HEK293 (cell line): ENCODE results near the gene IFNAR1.

Source experiments
- CTCF ChIA-PET: fragments of 350-600 bp; formaldehyde crosslinking; extraction: SDS; loops from one replicate; lab custom pipeline; 2021; ENCODE audit warnings: antibody characterized with exemption; lab: Yijun Ruan, JAX
- POLR2A ChIA-PET: fragments of 300-600 bp; formaldehyde crosslinking; extraction: SDS; loops from one replicate; lab custom pipeline; 2020; ENCODE audit warnings: antibody characterized with exemption, inconsistent platforms; lab: Yijun Ruan, JAX
- H3K27ac ChIP-seq: fragments of 200-500 bp; sonication (Bioruptor generic); 2 replicates; pipeline ENCODE4 v1.5.1; 2014; ENCODE audit warnings: low read depth, low read length, control low read depth, inconsistent platforms; ENCODE audit errors: extremely low read depth
- H3K36me3 ChIP-seq, 2 experiments: fragments of 200-500 bp in 1 of 2; sonication (Bioruptor generic) in 1 of 2; 1 replicate in 1 of 2; 2 replicates in 1 of 2; pipeline ENCODE4 v1.5.1; 2014 to 2017; ENCODE audit warnings: inconsistent platforms in 2 of 2, low read length in 2 of 2; ENCODE audit not compliant: control insufficient read depth in 2 of 2, insufficient read depth in 1 of 2
- H3K4me1 ChIP-seq: fragments of 200-500 bp; sonication (Bioruptor generic); 2 replicates; pipeline ENCODE4 v1.5.1; 2014; ENCODE audit warnings: mild to moderate bottlenecking, low read length, inconsistent platforms; ENCODE audit not compliant: control insufficient read depth, insufficient read depth
- H3K4me3 ChIP-seq: 2 replicates; pipeline ENCODE4 v1.5.1; 2011; ENCODE audit warnings: low read depth, mild to moderate bottlenecking, control low read depth, low read length, moderate library complexity
- H3K9me3 ChIP-seq: fragments of 200-500 bp; sonication (Bioruptor generic); 2 replicates; pipeline ENCODE4 v1.5.1; 2014; ENCODE audit warnings: low read depth, low read length, inconsistent platforms; ENCODE audit not compliant: control insufficient read depth, insufficient read depth
- GLIS1 ChIP-seq: fragments of 450-650 bp; formaldehyde crosslinking; IDR thresholded peaks from 2 replicates; pipeline ENCODE4 v1.5.1; 2016; ENCODE audit warnings: missing biosample characterization, missing genetic modification characterization
- HOXC10 ChIP-seq: sonication (generic); formaldehyde crosslinking; IDR thresholded peaks from 2 replicates; pipeline ENCODE4 v1.8.1; 2023; ENCODE audit warnings: mild to moderate bottlenecking, missing genetic modification reagents
- KLF8 ChIP-seq: fragments of 450-650 bp; formaldehyde crosslinking; IDR thresholded peaks from 2 replicates; pipeline ENCODE4 v1.5.1; 2016; ENCODE audit warnings: missing biosample characterization, missing genetic modification characterization
- RBAK ChIP-seq: fragments of 450-650 bp; formaldehyde crosslinking; IDR thresholded peaks from 2 replicates; pipeline ENCODE4 v1.5.1; 2016; ENCODE audit warnings: missing biosample characterization, missing genetic modification characterization
- ZEB2 ChIP-seq: fragments of 450-650 bp; formaldehyde crosslinking; IDR thresholded peaks from 2 replicates; pipeline ENCODE4 v1.5.1; 2016; ENCODE audit warnings: missing biosample characterization, missing genetic modification characterization
- ZNF121 ChIP-seq: fragments of 450-650 bp; formaldehyde crosslinking; IDR thresholded peaks from 2 replicates; pipeline ENCODE4 v1.5.1; 2016; ENCODE audit warnings: missing biosample characterization, missing genetic modification characterization
- ZNF146 ChIP-seq: fragments of 450-650 bp; formaldehyde crosslinking; IDR thresholded peaks from 2 replicates; pipeline ENCODE4 v1.5.1; 2016; ENCODE audit warnings: missing biosample characterization, missing genetic modification characterization
- ZNF16 ChIP-seq: fragments of 450-650 bp; formaldehyde crosslinking; IDR thresholded peaks from 2 replicates; pipeline ENCODE4 v1.5.1; 2016; ENCODE audit warnings: low read depth, missing biosample characterization, missing genetic modification characterization
- ZNF211 ChIP-seq: fragments of 450-650 bp; formaldehyde crosslinking; IDR thresholded peaks from 2 replicates; pipeline ENCODE4 v1.5.1; 2016; ENCODE audit warnings: low read depth, missing biosample characterization, missing genetic modification characterization
- ZNF223 ChIP-seq: fragments of 450-650 bp; formaldehyde crosslinking; IDR thresholded peaks from 2 replicates; pipeline ENCODE4 v1.5.1; 2016; ENCODE audit warnings: missing biosample characterization, missing genetic modification characterization
- ZNF274 ChIP-seq, 2 experiments: fragments of 200-500 bp in 1 of 2; fragments of 450-650 bp in 1 of 2; sonication (Bioruptor generic) in 1 of 2; formaldehyde crosslinking in 1 of 2; IDR thresholded peaks; 2 replicates each; pipeline versions ENCODE4 v1.5.1 to v1.6.1; 2014 to 2016; ENCODE audit warnings: borderline replicate concordance in 1 of 2, inconsistent platforms in 1 of 2, low read length in 1 of 2, missing biosample characterization in 1 of 2, missing genetic modification characterization in 1 of 2
- ZNF391 ChIP-seq: fragments of 450-650 bp; formaldehyde crosslinking; IDR thresholded peaks from 2 replicates; pipeline ENCODE4 v1.5.1; 2016; ENCODE audit warnings: low read depth, missing biosample characterization, missing genetic modification characterization, borderline replicate concordance
- ZNF404 ChIP-seq: fragments of 450-650 bp; formaldehyde crosslinking; IDR thresholded peaks from 2 replicates; pipeline ENCODE4 v1.5.1; 2017; ENCODE audit warnings: missing biosample characterization, missing genetic modification characterization
- ZNF423 ChIP-seq: fragments of 450-650 bp; formaldehyde crosslinking; IDR thresholded peaks from 2 replicates; pipeline ENCODE4 v1.5.1; 2016; ENCODE audit warnings: missing biosample characterization, missing genetic modification characterization
- ZNF600 ChIP-seq: fragments of 450-650 bp; formaldehyde crosslinking; IDR thresholded peaks from 2 replicates; pipeline ENCODE4 v1.5.1; 2016; ENCODE audit warnings: missing biosample characterization, missing genetic modification characterization
- ZNF621 ChIP-seq: fragments of 450-650 bp; formaldehyde crosslinking; IDR thresholded peaks from 2 replicates; pipeline ENCODE4 v1.5.1; 2017; ENCODE audit warnings: missing biosample characterization, missing genetic modification characterization
- ZNF660 ChIP-seq: fragments of 450-650 bp; IDR thresholded peaks from 2 replicates; pipeline ENCODE4 v1.5.1; 2018; ENCODE audit warnings: missing biosample characterization, mild to moderate bottlenecking, missing genetic modification characterization
- ZNF776 ChIP-seq: fragments of 450-650 bp; formaldehyde crosslinking; IDR thresholded peaks from 2 replicates; pipeline ENCODE4 v1.5.0; 2017; ENCODE audit warnings: missing biosample characterization, missing genetic modification characterization, borderline replicate concordance
- ZNF791 ChIP-seq: fragments of 450-650 bp; formaldehyde crosslinking; IDR thresholded peaks from 2 replicates; pipeline ENCODE4 v1.5.1; 2016; ENCODE audit warnings: missing biosample characterization, missing genetic modification characterization
- ZNF830 ChIP-seq: fragments of 450-650 bp; IDR thresholded peaks from 2 replicates; pipeline ENCODE4 v1.5.0; 2018; ENCODE audit warnings: missing biosample characterization, missing genetic modification characterization, low read depth, mild to moderate bottlenecking, moderate library complexity
- ZNF843 ChIP-seq: fragments of 450-650 bp; formaldehyde crosslinking; IDR thresholded peaks from 2 replicates; pipeline ENCODE4 v1.5.1; 2016; ENCODE audit warnings: missing biosample characterization, missing genetic modification characterization
- ZSCAN30 ChIP-seq: fragments of 450-650 bp; IDR thresholded peaks from 2 replicates; pipeline ENCODE4 v1.5.1; 2018; ENCODE audit warnings: missing biosample characterization, mild to moderate bottlenecking, missing genetic modification characterization, moderate library complexity
- TF ChIP-seq, protein P1 (sequence below): fragments of 450-650 bp; formaldehyde crosslinking; IDR thresholded peaks from 2 replicates; pipeline ENCODE4 v1.5.1; 2016; ENCODE audit warnings: missing biosample characterization, missing genetic modification characterization
- TF ChIP-seq, protein P2 (sequence below): fragments of 450-650 bp; formaldehyde crosslinking; IDR thresholded peaks from 2 replicates; pipeline ENCODE4 v1.5.1; 2017; ENCODE audit warnings: missing biosample characterization, missing genetic modification characterization

IFNAR1 gene

DNA sequence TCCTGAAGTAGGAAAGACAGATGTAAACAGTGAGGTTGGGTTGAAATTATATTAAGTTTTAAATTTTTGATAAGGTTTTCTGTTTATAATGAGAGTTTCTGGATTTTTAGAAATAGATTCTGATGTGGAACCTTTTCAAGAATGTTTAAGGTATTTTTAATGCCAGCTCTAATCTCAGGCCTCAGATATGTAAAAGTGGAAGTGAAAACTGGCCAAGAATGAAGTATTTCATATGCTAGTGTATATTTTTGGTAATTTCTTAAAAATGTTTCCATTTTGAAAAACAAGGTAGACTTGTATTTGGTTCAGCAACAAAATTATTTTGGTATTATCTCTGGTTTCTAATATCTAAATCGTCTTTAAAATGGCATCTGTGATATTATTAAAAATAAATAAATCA is 14.4 kb downstream of the IFNAR1 start (continued):
- TF ChIP-seq ZNF621 (tag by site-specific recombination) (no peak), ZNF223 (no peak), ZNF600 (tag by site-specific recombination) (no peak), ZNF404 (no peak), ZNF391 (tag by site-specific recombination) (no peak), ZNF423 (tag by site-specific recombination) (no peak), ZNF843 (no peak), ZSCAN30 (no peak)

DNA sequence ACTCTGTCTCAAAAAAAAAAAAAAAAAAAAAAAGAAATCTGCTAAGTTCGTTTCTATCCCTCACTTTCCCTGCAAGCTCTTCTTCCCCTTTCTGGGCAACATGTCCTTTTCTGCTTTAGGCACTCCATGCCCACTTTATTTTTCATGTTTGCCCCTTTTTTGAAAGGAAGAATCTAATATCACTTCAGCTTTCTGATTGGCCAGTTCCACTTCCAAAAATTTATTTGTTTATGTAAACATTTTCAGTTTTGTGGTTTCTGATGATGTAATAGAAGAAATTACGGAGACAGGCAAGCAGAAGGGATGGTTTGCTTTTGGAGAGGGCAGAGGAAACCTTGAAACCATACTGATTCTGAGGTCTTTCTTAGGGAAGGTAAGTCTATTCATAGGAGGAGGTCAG is 15.1 kb downstream of the IFNAR1 start:
- POLR2A ChIA-PET = interaction anchor here (0.5 to 2.3 kb wide), 3 partner anchors 15 to 444 kb away, joined by 3 to 8 read pairs (median 6); partner anchors contain the start of gene IFNAR1
- CTCF ChIA-PET = interaction anchor here (0.7 to 3.9 kb wide), 7 partner anchors 8 to 559 kb away, joined by 3 to 22 read pairs (median 4); no protein-coding TSS in a partner anchor
- Histone ChIP-seq H3K4me1 (0 out of 2 replicates have a peak, but pooled peaks cover 2% of the 10 kb centered on the region), H3K36me3 (peaks cover 29 to 56% of the 10 kb centered on the region in 2 experiments), H3K27ac (no peak overlapping the region), H3K9me3 (no peaks in the 10 kb centered on the region), H3K4me3 (no peak overlapping the region)
- 0 out of 2 replicates have a peak, but pooled peaks have one; percentile 45 for TF ChIP-seq ZNF121 (tag by site-specific recombination)
- TF ChIP-seq, protein P1, sequence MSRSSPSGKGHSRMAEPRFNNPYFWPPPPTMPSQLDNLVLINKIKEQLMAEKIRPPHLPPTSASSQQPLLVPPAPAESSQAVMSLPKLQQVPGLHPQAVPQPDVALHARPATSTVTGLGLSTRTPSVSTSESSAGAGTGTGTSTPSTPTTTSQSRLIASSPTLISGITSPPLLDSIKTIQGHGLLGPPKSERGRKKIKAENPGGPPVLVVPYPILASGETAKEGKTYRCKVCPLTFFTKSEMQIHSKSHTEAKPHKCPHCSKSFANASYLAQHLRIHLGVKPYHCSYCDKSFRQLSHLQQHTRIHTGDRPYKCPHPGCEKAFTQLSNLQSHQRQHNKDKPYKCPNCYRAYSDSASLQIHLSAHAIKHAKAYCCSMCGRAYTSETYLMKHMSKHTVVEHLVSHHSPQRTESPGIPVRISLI (tag by site-specific recombination) = peak; percentile 81
- TF ChIP-seq ZNF791 (tag by site-specific recombination) = no peak

DNA sequence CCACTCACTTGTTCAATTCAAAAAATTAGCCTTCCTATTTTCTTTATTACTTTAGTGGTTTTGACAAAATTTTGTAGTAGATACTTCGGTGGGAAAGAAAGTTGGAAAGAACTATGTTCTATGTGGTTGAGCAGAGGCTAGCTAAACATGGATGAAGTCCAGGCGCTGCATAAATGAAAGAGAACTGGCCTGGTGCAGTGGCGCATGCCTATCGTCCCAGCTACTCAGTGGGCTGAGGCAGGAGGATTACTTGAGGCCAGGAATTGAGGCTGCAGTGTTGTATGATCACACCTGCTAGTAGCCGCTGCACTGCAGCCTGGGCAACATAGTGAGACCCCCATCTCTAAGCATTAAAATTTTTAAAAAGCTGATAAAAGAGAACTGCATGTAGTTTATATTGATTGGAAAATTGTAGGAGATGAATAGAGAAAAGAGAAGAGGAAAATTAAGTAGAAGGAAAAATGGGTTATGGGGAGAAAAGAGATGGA is 21.0 kb downstream of the IFNAR1 start:
- no peak for TF ChIP-seq ZNF776 (tag by site-specific recombination)
- TF ChIP-seq KLF8 (tag by site-specific recombination) = no peak
- TF ChIP-seq ZNF121 (tag by site-specific recombination) = peak; percentile 81
- CTCF ChIA-PET = interaction anchor here (0.7 to 11.0 kb wide), 6 partner anchors 9 to 260 kb away, joined by 3 to 107 read pairs (median 3); partner anchors contain the start of gene IL10RB
- POLR2A ChIA-PET = interaction anchor here (0.5 to 1.4 kb wide), 3 partner anchors 21 to 129 kb away, joined by 3 to 8 read pairs (median 3); partner anchors contain the start of gene IFNAR1
- Histone ChIP-seq H3K4me1 (no peaks in the 10 kb centered on the region), H3K36me3 (peaks cover 66 to 73% of the 10 kb centered on the region in 2 experiments), H3K27ac (no peak overlapping the region), H3K4me3 (no peak overlapping the region), H3K9me3 (no peaks in the 10 kb centered on the region)

DNA sequence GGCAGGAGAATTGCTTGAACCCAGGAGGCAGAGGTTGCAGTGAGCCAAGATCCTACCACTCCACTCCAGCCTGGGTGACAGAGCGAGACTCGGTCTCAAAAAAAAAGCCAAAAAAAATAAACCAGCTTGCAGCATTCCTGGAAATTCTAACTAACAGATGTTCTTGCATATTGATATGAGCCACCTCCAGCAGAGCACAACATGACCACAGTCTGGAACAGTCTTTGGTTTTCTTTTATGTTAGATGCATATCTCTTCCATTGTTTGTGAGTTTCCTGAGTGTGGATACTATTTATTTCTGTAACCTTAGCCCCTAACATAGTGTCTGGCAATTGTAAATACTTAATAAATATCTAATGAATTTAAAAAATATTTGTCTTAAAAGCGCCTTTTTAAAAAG is 23.9 kb downstream of the IFNAR1 start:
- Histone ChIP-seq H3K4me1 (no peaks in the 10 kb centered on the region), H3K27ac (no peak overlapping the region), H3K36me3 (peaks cover 53 to 67% of the 10 kb centered on the region in 2 experiments), H3K4me3 (no peak overlapping the region), H3K9me3 (no peaks in the 10 kb centered on the region)
- POLR2A ChIA-PET = no interaction called here
- CTCF ChIA-PET = interaction anchor here (0.7 to 11.0 kb wide), 7 partner anchors 10 to 408 kb away, joined by 3 to 107 read pairs (median 4); partner anchors contain the start of gene IFNAR1
- peak; percentile 11; the same call in 1 of the 2 replicates for TF ChIP-seq GLIS1 (tag by site-specific recombination)
- TF ChIP-seq ZEB2 (tag by site-specific recombination) = no peak

DNA sequence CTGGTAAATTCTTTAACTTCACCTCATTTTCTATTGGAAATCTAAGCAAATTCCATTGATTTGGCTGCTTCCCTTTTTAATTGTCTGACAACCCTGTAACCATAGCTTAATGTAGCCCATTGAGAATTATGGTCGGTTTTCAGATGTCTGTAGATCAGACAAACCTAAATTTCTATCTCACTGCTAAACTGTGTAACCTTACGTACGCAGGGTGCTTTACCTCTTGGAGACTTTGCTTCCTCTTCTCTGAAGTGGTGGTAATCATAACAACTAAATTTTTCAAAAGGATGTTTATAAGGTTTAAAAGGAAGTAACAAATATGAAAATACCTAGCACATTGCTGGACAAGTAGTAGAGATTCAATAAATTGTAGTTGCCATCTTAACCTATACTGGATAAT is 25.9 kb downstream of the IFNAR1 start:
- CTCF ChIA-PET = interaction anchor here (1.0 to 11.0 kb wide), 2 partner anchors 9 to 67 kb away, joined by 5 to 107 read pairs; no protein-coding TSS in a partner anchor
- Histone ChIP-seq H3K9me3 (no peaks in the 10 kb centered on the region), H3K27ac (no peak overlapping the region), H3K36me3 (peaks cover 53 to 64% of the 10 kb centered on the region in 2 experiments), H3K4me1 (no peaks in the 10 kb centered on the region), H3K4me3 (no peak overlapping the region)
- POLR2A ChIA-PET = no interaction called here
- TF ChIP-seq ZNF660 (tag by site-specific recombination) (no peak), ZNF146 (tag by site-specific recombination) (no peak), ZNF211 (tag by site-specific recombination) (no peak), ZNF16 (tag by site-specific recombination) (no peak), RBAK (tag by site-specific recombination) (no peak), ZNF830 (no peak), HOXC10 (CRISPR knock-in tag) (no peak), ZNF274 (IDR thresholded peaks at IDR 0.05; ENCODE audit: low read length) (no peak), ZNF274 (tag by site-specific recombination; IDR thresholded peaks at IDR 0.05; ENCODE audit: borderline replicate concordance) (no peak)
- TF ChIP-seq, protein P2, sequence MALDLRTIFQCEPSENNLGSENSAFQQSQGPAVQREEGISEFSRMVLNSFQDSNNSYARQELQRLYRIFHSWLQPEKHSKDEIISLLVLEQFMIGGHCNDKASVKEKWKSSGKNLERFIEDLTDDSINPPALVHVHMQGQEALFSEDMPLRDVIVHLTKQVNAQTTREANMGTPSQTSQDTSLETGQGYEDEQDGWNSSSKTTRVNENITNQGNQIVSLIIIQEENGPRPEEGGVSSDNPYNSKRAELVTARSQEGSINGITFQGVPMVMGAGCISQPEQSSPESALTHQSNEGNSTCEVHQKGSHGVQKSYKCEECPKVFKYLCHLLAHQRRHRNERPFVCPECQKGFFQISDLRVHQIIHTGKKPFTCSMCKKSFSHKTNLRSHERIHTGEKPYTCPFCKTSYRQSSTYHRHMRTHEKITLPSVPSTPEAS = no peak
